IMR-90 (cell line): ENCODE results near the gene ACAN. TPM values are rescaled to one million over a fixed set of nuclear protein-coding genes. Genes with fewer than 3 reads are reported as not detected.

Experiments used
- ATAC-seq: fragments of 200-7000 bp; cut with Tn5 transposase; 2 replicates; pipeline ENCODE4 v1.9.1; 2020; ENCODE audit warnings: low read depth, mild to moderate bottlenecking, moderate library complexity
- BruUV-seq: library from RNA; stranded (reverse); fragments of 400-500 nt; replicated peaks from 2 replicates; lab custom pipeline; 2021; lab: Mats Ljungman, UMichigan
- CTCF ChIA-PET: fragments of 300-600 bp; formaldehyde crosslinking; extraction: SDS; loops from one replicate; lab custom pipeline; 2021; ENCODE audit warnings: antibody characterized with exemption; lab: Yijun Ruan, JAX
- POLR2A ChIA-PET: fragments of 300-600 bp; sonication (Branson Sonifier 250); formaldehyde crosslinking; loops from one replicate; lab custom pipeline; 2022; ENCODE audit warnings: antibody characterized with exemption; ENCODE audit not compliant: unreplicated experiment; lab: Charles Lee
- DNase-seq: peaks from one replicate; pipeline ENCODE4 v3.0.0; 2013
- H2AFZ ChIP-seq: replicated peaks from 2 replicates; pipeline ENCODE3; 2013; ENCODE audit warnings: low read length, mild to moderate bottlenecking; ENCODE audit not compliant: poor library complexity
- H2AK5ac ChIP-seq: 2 replicates; pipeline ENCODE4 v1.6.1; 2013; ENCODE audit warnings: low read depth, low read length, inconsistent platforms
- H2AK9ac ChIP-seq: replicated peaks from 2 replicates; pipeline ENCODE3; 2013; ENCODE audit warnings: mild to moderate bottlenecking, low read depth, low read length, moderate library complexity; ENCODE audit not compliant: poor library complexity
- H2BK120ac ChIP-seq: 2 replicates; pipeline ENCODE4 v1.6.1; 2013; ENCODE audit warnings: low read depth, low read length, inconsistent platforms
- H2BK15ac ChIP-seq: 3 replicates; pipeline ENCODE4 v1.6.1; 2013; ENCODE audit warnings: low read depth, low read length, inconsistent platforms
- H2BK20ac ChIP-seq: 2 replicates; pipeline ENCODE4 v1.6.1; 2013; ENCODE audit warnings: low read depth, mild to moderate bottlenecking, inconsistent platforms, low read length, moderate library complexity
- H2BK5ac ChIP-seq: 2 replicates; pipeline ENCODE4 v1.6.1; 2013; ENCODE audit warnings: mild to moderate bottlenecking, low read depth, low read length, inconsistent platforms; ENCODE audit not compliant: poor library complexity, severe bottlenecking
- H3K14ac ChIP-seq: replicated peaks from 2 replicates; pipeline ENCODE4 v1.6.1; 2013; ENCODE audit warnings: low read depth, low read length, inconsistent platforms
- H3K18ac ChIP-seq: 2 replicates; pipeline ENCODE4 v1.6.1; 2013; ENCODE audit warnings: low read depth, low read length, control low read depth
- H3K23ac ChIP-seq: 2 replicates; pipeline ENCODE4 v1.6.1; 2013; ENCODE audit warnings: low read depth, low read length, inconsistent platforms
- H3K27ac ChIP-seq: 2 replicates; pipeline ENCODE4 v1.5.1; 2013; ENCODE audit warnings: mild to moderate bottlenecking, control low read depth, low read length; ENCODE audit not compliant: insufficient read depth
- H3K27me3 ChIP-seq: 2 replicates; pipeline ENCODE4 v1.6.1; 2013; ENCODE audit warnings: low read length; ENCODE audit not compliant: control insufficient read depth, insufficient read depth
- H3K36me3 ChIP-seq: 2 replicates; pipeline ENCODE4 v1.6.1; 2013; ENCODE audit warnings: low read length, mixed read lengths; ENCODE audit not compliant: control insufficient read depth, insufficient read depth
- H3K4ac ChIP-seq: 2 replicates; pipeline ENCODE4 v1.6.1; 2013; ENCODE audit warnings: low read depth, low read length, inconsistent platforms
- H3K4me1 ChIP-seq: 2 replicates; pipeline ENCODE4 v1.6.1; 2013; ENCODE audit warnings: low read length, mixed read lengths; ENCODE audit not compliant: control insufficient read depth, insufficient read depth
- H3K4me2 ChIP-seq: 2 replicates; pipeline ENCODE4 v1.6.1; 2013; ENCODE audit warnings: low read depth, mild to moderate bottlenecking, control low read depth, low read length, moderate library complexity
- H3K4me3 ChIP-seq: 2 replicates; pipeline ENCODE4 v1.5.1; 2013; ENCODE audit warnings: low read depth, mild to moderate bottlenecking, control low read depth, low read length, moderate library complexity; ENCODE audit not compliant: insufficient read depth
- H3K56ac ChIP-seq: 2 replicates; pipeline ENCODE4 v1.6.1; 2013; ENCODE audit warnings: low read length, inconsistent platforms; ENCODE audit not compliant: insufficient read depth; ENCODE audit errors: extremely low read depth
- H3K79me1 ChIP-seq, 2 experiments: 2 replicates each; pipeline ENCODE4 v1.6.1; 2013; ENCODE audit warnings: low read length in 2 of 2, inconsistent platforms in 1 of 2, low read depth in 1 of 2
- H3K9ac ChIP-seq: 2 replicates; pipeline ENCODE4 v1.6.1; 2013; ENCODE audit warnings: low read depth, low read length, control low read depth
- H3K9me1 ChIP-seq: 2 replicates; pipeline ENCODE4 v1.6.1; 2013; ENCODE audit warnings: low read length, inconsistent platforms; ENCODE audit not compliant: insufficient read depth
- H3K9me3 ChIP-seq: 2 replicates; pipeline ENCODE4 v1.6.1; 2013; ENCODE audit warnings: low read length; ENCODE audit not compliant: control insufficient read depth, insufficient read depth
- H4K20me1 ChIP-seq: 2 replicates; pipeline ENCODE4 v1.6.1; 2013; ENCODE audit warnings: low read length, inconsistent platforms; ENCODE audit not compliant: insufficient read depth
- H4K5ac ChIP-seq: 2 replicates; pipeline ENCODE4 v1.6.1; 2013; ENCODE audit warnings: mild to moderate bottlenecking, low read depth, low read length, control low read depth
- H4K8ac ChIP-seq, 2 experiments: 2 replicates each; pipeline ENCODE4 v1.6.1; 2013; ENCODE audit warnings: low read depth in 2 of 2, low read length in 2 of 2, control low read depth in 1 of 2, inconsistent platforms in 1 of 2
- H4K91ac ChIP-seq: 2 replicates; pipeline ENCODE4 v1.6.1; 2013; ENCODE audit warnings: low read depth, low read length, inconsistent platforms; ENCODE audit not compliant: insufficient read depth
- CEBPB ChIP-seq: IDR thresholded peaks from 2 replicates; pipeline ENCODE4 v1.6.1; 2012; ENCODE audit warnings: low read depth, low read length, improper control_type of control experiment
- CHD1 ChIP-seq: IDR thresholded peaks from 2 replicates; pipeline ENCODE4 v1.6.1; 2012; ENCODE audit warnings: low read depth, low read length, improper control_type of control experiment
- FOS ChIP-seq: fragments of 150-350 bp; IDR thresholded peaks from 2 replicates; pipeline ENCODE4 v1.6.1; 2016; ENCODE audit warnings: low read depth, low read length
- MAFK ChIP-seq: IDR thresholded peaks from 2 replicates; pipeline ENCODE4 v1.6.1; 2012; ENCODE audit warnings: low read depth, low read length, improper control_type of control experiment
- MAZ ChIP-seq: IDR thresholded peaks from 2 replicates; pipeline ENCODE4 v1.6.1; 2012; ENCODE audit warnings: low read depth, mild to moderate bottlenecking, low read length, improper control_type of control experiment, moderate library complexity, borderline replicate concordance
- NFE2L2 ChIP-seq: fragments of 150-350 bp; IDR thresholded peaks from 2 replicates; pipeline ENCODE4 v1.6.1; 2016; ENCODE audit warnings: low read depth, mild to moderate bottlenecking, low read length
- SMC3 ChIP-seq: fragments of 150-350 bp; IDR thresholded peaks from 2 replicates; pipeline ENCODE4 v1.6.1; 2016; ENCODE audit warnings: low read depth, mild to moderate bottlenecking, antibody characterized with exemption, low read length, moderate library complexity
- WGBS, 2 experiments: methylation state at CpG; one replicate each; pipeline versions ENCODE4 v1.1.5 to v1.1.7; 2013; ENCODE audit warnings: missing lambda C conversion rate in 2 of 2; ENCODE audit not compliant: insufficient read length in 1 of 2; ENCODE audit errors: extremely low coverage in 2 of 2; 5-methylcytosine and 5-hydroxymethylcytosine counted together
- dilution Hi-C: fragments of 300-500 bp; cut with HindIII; formaldehyde crosslinking; loops from one replicate; pipeline ENCODE4 v1.14.3; 2018; ENCODE audit warnings: low sequenced_read_pairs; ENCODE audit not compliant: unreplicated experiment
- in situ Hi-C: fragments of 300-500 bp; cut with MboI; formaldehyde crosslinking; loops from 3 replicates; pipeline ENCODE4 v1.14.3; 2019; ENCODE audit warnings: low sequenced_read_pairs, inconsistent platforms, mixed read lengths
- intact Hi-C: fragments of 100-400 bp; cut with micrococcal nuclease; formaldehyde crosslinking; loops from 2 replicates; pipeline ENCODE4 v1.10.0; 2022
- polyA plus RNA-seq, 3 experiments: library from polyadenylated mRNA; depleted of rRNA; stranded (reverse); fragments of >200 nt; gene quantifications; 2 replicates each; pipeline ENCODE4 v1.2.3, GENCODE V29; 2012; ENCODE audit warnings: low replicate concordance in 1 of 3
- total RNA-seq: library from RNA; depleted of rRNA; stranded (reverse); fragments of >200 nt; gene quantifications from 2 replicates; pipeline ENCODE4 v1.2.3, GENCODE V29; 2012
- TF ChIP-seq, protein P1 (sequence below): conservative IDR thresholded peaks from 2 replicates; pipeline ENCODE4 v1.5.1; 2012; ENCODE audit warnings: mild to moderate bottlenecking, low read depth, low read length, improper control_type of control experiment

ACAN gene
- total and polyA plus RNA-seq, 2 of the 4 experiments (the other 2 are of a cell fraction): 0.54 to 0.96 TPM

DNA sequence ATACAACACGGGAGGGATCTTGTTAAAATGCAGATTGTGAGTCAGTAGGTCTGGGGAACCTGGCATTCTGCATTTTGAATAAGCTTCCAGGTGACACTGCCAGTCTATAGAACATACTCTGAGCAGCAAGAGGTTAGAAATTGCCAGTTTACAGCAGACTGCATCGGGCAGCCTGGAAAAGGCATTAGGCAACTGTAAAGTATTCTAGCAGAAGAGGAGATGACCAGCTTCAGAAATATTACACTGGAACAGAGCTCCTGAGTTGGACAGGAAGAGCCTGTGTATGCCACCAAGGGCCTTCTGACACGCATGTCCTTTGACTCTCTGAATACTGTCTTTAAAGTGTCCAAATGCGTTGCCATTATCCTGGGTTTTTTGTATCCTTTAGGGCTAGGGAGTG lies 2.5 kb upstream of the ACAN start:
- intact Hi-C loops (no loop called here), dilution Hi-C loops (no loop called here)
- BruUV-seq: no TSS peak

More for the DNA sequence above, 2.5 kb upstream of the ACAN start:
- Histone ChIP-seq H3K4me2 (no peak overlapping the region), H3K9me1 (no peaks in the 10 kb centered on the region), H3K23ac (no peak overlapping the region), H3K9me3 (no peaks in the 10 kb centered on the region), H3K27ac (no peak overlapping the region), H3K4ac (no peak overlapping the region), H2BK15ac (no peak overlapping the region), H2BK20ac (no peak overlapping the region), H3K4me3 (no peak overlapping the region), H4K8ac (no peak overlapping the region), H2BK5ac (no peak overlapping the region), H3K4me1 (no peaks in the 10 kb centered on the region), H3K79me1 (no peaks in the 10 kb centered on the region), H3K9ac (no peak overlapping the region), H3K56ac (no peak overlapping the region), H4K20me1 (no peaks in the 10 kb centered on the region), H3K27me3 (peaks cover 45% of the 10 kb centered on the region), H2AK9ac (no peak overlapping the region), H2AK5ac (no peak overlapping the region), H2AFZ (no peak overlapping the region), H3K18ac (no peak overlapping the region), H4K5ac (no peak overlapping the region), H3K14ac (no peak overlapping the region), H3K36me3 (no peaks in the 10 kb centered on the region), H2BK120ac (no peak overlapping the region), H4K91ac (no peak overlapping the region)
- TF ChIP-seq MAFK: no peak
- no peak for TF ChIP-seq MAZ
- no peak for TF ChIP-seq FOS
- TF ChIP-seq CEBPB: no peak
- TF ChIP-seq, protein P1, sequence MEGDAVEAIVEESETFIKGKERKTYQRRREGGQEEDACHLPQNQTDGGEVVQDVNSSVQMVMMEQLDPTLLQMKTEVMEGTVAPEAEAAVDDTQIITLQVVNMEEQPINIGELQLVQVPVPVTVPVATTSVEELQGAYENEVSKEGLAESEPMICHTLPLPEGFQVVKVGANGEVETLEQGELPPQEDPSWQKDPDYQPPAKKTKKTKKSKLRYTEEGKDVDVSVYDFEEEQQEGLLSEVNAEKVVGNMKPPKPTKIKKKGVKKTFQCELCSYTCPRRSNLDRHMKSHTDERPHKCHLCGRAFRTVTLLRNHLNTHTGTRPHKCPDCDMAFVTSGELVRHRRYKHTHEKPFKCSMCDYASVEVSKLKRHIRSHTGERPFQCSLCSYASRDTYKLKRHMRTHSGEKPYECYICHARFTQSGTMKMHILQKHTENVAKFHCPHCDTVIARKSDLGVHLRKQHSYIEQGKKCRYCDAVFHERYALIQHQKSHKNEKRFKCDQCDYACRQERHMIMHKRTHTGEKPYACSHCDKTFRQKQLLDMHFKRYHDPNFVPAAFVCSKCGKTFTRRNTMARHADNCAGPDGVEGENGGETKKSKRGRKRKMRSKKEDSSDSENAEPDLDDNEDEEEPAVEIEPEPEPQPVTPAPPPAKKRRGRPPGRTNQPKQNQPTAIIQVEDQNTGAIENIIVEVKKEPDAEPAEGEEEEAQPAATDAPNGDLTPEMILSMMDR: no peak
- TF ChIP-seq NFE2L2: no peak
- no peak for TF ChIP-seq SMC3
- TF ChIP-seq CHD1: no peak
- ChIA-PET CTCF (no interaction called here), POLR2A (no interaction called here)
- in situ Hi-C loops: no loop called here
- no CpG with 5 or more reads among the region's 4 CpGs for WGBS, 2 experiments
- no peak for DNase-seq
- ATAC-seq: no peak
